Adipose tissue (tissue), 3 donors: ENCODE results near the gene CLEC18B. TPM values are rescaled to one million over a fixed set of nuclear protein-coding genes. Genes with fewer than 3 reads are reported as not detected.
"Not testable (repeated sequence)": the region's sequence is repeated elsewhere in the genome, so short reads cannot be mapped to it uniquely, and the experiment has no call there.

ENCODE experiments used
- H3K27ac ChIP-seq: one replicate; pipeline ENCODE4 v1.5.1; 2013; ENCODE audit warnings: low read depth, low read length
- WGBS, 3 donors: extraction: QIAGEN DNeasy Blood & Tissue Kit; methylation state at CpG; one replicate each; pipeline ENCODE4 v1.1.7; 2013; 5-methylcytosine and 5-hydroxymethylcytosine counted together
- polyA plus RNA-seq, 3 donors: library from polyadenylated mRNA; stranded (reverse); fragments of 200-250 nt; gene quantifications; one replicate each; pipeline ENCODE4 v1.2.3, GENCODE V29; 2013
- donor health status: healthy with polysubstance abuse.
- donor health status: Bipolar disorder and iron deficiency.
- donor health status: healthy.

The CLEC18B gene
- polyA plus RNA-seq, 3 donors, result 0.15 to 0.71 (median 0.45) TPM

GRCh38 chr16:74372953-74373846 is 48.1 kb downstream of the CLEC18B start:
- 77 to 89% (median 87%) methylated on average over 10 of the region's 10 CpGs for WGBS, 3 donors

GRCh38 chr16:74372369-74372768 is 48.9 kb downstream of the CLEC18B start:
- no peak overlapping the region for H3K27ac ChIP-seq
- WGBS, 3 donors, result 72 to 82% (median 79%) methylated on average over 5 of the region's 5 CpGs

More at GRCh38 chr16:74372953-74373846, 48.1 kb downstream of the CLEC18B start:
- no peak overlapping the region for H3K27ac ChIP-seq

GRCh38 chr16:74370338-74371135 is 50.7 kb downstream of the CLEC18B start:
- WGBS, 3 donors, result 80 to 88% (median 88%) methylated on average over 20 of the region's 20 CpGs
- H3K27ac ChIP-seq, result not testable (repeated sequence)

- 0 to 1% (median 0%) methylated on average over 55 to 67 of the region's 81 CpGs for WGBS, 3 donors
These were observed 53.0 kb downstream of the CLEC18B start for GRCh38 chr16:74368002-74368911.

GRCh38 chr16:74367469-74368001 is 53.7 kb downstream of the CLEC18B start:
- 0% methylated on average over 24 to 33 of the region's 35 CpGs for WGBS, 3 donors

More at GRCh38 chr16:74368002-74368911, 53.0 kb downstream of the CLEC18B start:
- not testable (repeated sequence) for H3K27ac ChIP-seq

GRCh38 chr16:74361646-74362610 is 59.4 kb downstream of the CLEC18B start:
- not testable (repeated sequence) for H3K27ac ChIP-seq
- WGBS, 3 donors, result 88 to 93% (median 91%) methylated on average over 8 to 9 of the region's 15 CpGs

More at GRCh38 chr16:74367469-74368001, 53.7 kb downstream of the CLEC18B start:
- H3K27ac ChIP-seq, result not testable (repeated sequence)

Other genes with a start within 250 kb of the CLEC18B start
- 10 to 100 TPM; 39.6 to 84.6 (median 59.0) TPM for gene PSMD7, start 124.7 kb downstream of the CLEC18B start, polyA plus RNA-seq
- gene NPIPB15, start 45.2 kb downstream of the CLEC18B start, polyA plus RNA-seq, result 1 to 10 TPM; 5.7 to 8.6 (median 6.4) TPM
- 10 to 100 TPM; 23.8 to 39.1 (median 38.9) TPM for gene GLG1, start 185.6 kb upstream of the CLEC18B start, polyA plus RNA-seq
- gene RFWD3, start 245.4 kb upstream of the CLEC18B start, polyA plus RNA-seq, result 1 to 10 TPM; 2.8 to 6.3 (median 4.2) TPM